SK-N-SH (cell line): ENCODE results near the gene MXRA8.

Experiments used
- EP300 ChIP-seq, 2 experiments: IDR thresholded peaks; 2 replicates each; pipeline versions ENCODE4 v1.4.0 to v1.6.1; 2012; ENCODE audit warnings: borderline replicate concordance in 1 of 2, low read depth in 1 of 2, low read length in 1 of 2
- NRF1 ChIP-seq: IDR thresholded peaks from 2 replicates; pipeline ENCODE4 v1.6.1; 2012; ENCODE audit warnings: low read depth, mild to moderate bottlenecking, low read length
- POLR2AphosphoS5 ChIP-seq: IDR thresholded peaks from 2 replicates; pipeline ENCODE4 v1.6.1; 2012; ENCODE audit warnings: low read depth, low read length
- RAD21 ChIP-seq: IDR thresholded peaks from 2 replicates; pipeline ENCODE4 v1.6.1; 2012; ENCODE audit warnings: mild to moderate bottlenecking, low read length
- TF ChIP-seq, protein P1 (sequence below): fragments of 200-600 bp; sonication (generic); IDR thresholded peaks from 2 replicates; pipeline ENCODE4 v1.6.1; 2017; ENCODE audit warnings: antibody characterized with exemption, mild to moderate bottlenecking, moderate library complexity
- TF ChIP-seq, protein P2 (sequence below): IDR thresholded peaks from 2 replicates; pipeline ENCODE4 v1.6.1; 2012; ENCODE audit warnings: mild to moderate bottlenecking, low read depth, low read length, moderate library complexity

DNA sequence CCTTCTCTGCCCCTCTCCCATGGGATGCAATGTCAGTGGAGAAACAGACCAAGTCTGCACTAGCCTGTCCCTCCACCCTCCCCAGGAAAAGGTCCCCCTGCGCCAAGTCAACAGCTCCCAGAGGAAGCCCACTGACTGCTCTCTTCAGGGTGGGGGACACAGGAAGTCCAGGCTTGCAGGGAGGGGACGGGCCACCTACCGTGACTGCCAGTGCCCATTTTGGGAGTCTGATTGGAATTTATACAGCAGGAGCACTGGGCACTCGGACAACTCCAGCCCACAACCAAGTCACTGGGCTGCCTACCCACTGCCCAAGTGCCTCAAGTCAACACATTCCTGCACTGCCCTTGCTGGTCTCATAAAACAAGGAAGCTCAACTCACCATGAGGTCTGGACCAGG lies 34.7 kb upstream of the MXRA8 start:
- no peak for TF ChIP-seq EP300 (IDR thresholded peaks at IDR 0.05; ENCODE audit: borderline replicate concordance in 1 of 2, low read depth in 1 of 2, low read length in 1 of 2)
- TF ChIP-seq NRF1: no peak
- no peak for TF ChIP-seq RAD21
- TF ChIP-seq POLR2AphosphoS5: no peak
- TF ChIP-seq, protein P1, sequence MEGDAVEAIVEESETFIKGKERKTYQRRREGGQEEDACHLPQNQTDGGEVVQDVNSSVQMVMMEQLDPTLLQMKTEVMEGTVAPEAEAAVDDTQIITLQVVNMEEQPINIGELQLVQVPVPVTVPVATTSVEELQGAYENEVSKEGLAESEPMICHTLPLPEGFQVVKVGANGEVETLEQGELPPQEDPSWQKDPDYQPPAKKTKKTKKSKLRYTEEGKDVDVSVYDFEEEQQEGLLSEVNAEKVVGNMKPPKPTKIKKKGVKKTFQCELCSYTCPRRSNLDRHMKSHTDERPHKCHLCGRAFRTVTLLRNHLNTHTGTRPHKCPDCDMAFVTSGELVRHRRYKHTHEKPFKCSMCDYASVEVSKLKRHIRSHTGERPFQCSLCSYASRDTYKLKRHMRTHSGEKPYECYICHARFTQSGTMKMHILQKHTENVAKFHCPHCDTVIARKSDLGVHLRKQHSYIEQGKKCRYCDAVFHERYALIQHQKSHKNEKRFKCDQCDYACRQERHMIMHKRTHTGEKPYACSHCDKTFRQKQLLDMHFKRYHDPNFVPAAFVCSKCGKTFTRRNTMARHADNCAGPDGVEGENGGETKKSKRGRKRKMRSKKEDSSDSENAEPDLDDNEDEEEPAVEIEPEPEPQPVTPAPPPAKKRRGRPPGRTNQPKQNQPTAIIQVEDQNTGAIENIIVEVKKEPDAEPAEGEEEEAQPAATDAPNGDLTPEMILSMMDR: no peak
- TF ChIP-seq, protein P2, sequence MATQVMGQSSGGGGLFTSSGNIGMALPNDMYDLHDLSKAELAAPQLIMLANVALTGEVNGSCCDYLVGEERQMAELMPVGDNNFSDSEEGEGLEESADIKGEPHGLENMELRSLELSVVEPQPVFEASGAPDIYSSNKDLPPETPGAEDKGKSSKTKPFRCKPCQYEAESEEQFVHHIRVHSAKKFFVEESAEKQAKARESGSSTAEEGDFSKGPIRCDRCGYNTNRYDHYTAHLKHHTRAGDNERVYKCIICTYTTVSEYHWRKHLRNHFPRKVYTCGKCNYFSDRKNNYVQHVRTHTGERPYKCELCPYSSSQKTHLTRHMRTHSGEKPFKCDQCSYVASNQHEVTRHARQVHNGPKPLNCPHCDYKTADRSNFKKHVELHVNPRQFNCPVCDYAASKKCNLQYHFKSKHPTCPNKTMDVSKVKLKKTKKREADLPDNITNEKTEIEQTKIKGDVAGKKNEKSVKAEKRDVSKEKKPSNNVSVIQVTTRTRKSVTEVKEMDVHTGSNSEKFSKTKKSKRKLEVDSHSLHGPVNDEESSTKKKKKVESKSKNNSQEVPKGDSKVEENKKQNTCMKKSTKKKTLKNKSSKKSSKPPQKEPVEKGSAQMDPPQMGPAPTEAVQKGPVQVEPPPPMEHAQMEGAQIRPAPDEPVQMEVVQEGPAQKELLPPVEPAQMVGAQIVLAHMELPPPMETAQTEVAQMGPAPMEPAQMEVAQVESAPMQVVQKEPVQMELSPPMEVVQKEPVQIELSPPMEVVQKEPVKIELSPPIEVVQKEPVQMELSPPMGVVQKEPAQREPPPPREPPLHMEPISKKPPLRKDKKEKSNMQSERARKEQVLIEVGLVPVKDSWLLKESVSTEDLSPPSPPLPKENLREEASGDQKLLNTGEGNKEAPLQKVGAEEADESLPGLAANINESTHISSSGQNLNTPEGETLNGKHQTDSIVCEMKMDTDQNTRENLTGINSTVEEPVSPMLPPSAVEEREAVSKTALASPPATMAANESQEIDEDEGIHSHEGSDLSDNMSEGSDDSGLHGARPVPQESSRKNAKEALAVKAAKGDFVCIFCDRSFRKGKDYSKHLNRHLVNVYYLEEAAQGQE: no peak
